DOHH2 (cell line): Measurements from ENCODE around the gene LIN37.

ENCODE experiments used
- H3F3A ChIP-seq: fragments of 200-600 bp; sonication (generic), shearing (Covaris generic); 2 replicates; pipeline ENCODE4 v1.6.0; 2016; ENCODE audit warnings: antibody characterized with exemption, mild to moderate bottlenecking; ENCODE audit not compliant: control insufficient read depth, insufficient read depth
- H3K27ac ChIP-seq: fragments of 200-600 bp; sonication (generic); 2 replicates; pipeline ENCODE4 v1.5.1; 2014; ENCODE audit warnings: low read depth, mild to moderate bottlenecking, low read length, moderate library complexity
- H3K27me3 ChIP-seq: fragments of 200-600 bp; sonication (generic); 2 replicates; pipeline ENCODE4 v1.6.1; 2014; ENCODE audit warnings: mild to moderate bottlenecking, low read length, mixed read lengths; ENCODE audit not compliant: control insufficient read depth
- H3K36me3 ChIP-seq: fragments of 200-600 bp; sonication (generic); 2 replicates; pipeline ENCODE4 v1.6.1; 2014; ENCODE audit warnings: mild to moderate bottlenecking, low read length, moderate library complexity, mixed read lengths; ENCODE audit not compliant: control insufficient read depth
- H3K4me1 ChIP-seq: fragments of 200-600 bp; sonication (generic); 2 replicates; pipeline ENCODE4 v1.6.1; 2014; ENCODE audit warnings: mild to moderate bottlenecking, low read length, mixed read lengths; ENCODE audit not compliant: control insufficient read depth
- H3K4me2 ChIP-seq: fragments of 200-600 bp; sonication (generic); 2 replicates; pipeline ENCODE4 v1.6.0; 2014; ENCODE audit warnings: mild to moderate bottlenecking, low read length, moderate library complexity
- H3K4me3 ChIP-seq: fragments of 200-600 bp; sonication (generic); 2 replicates; pipeline ENCODE4 v1.5.1; 2014; ENCODE audit warnings: mild to moderate bottlenecking, low read length, mixed read lengths
- H3K79me2 ChIP-seq: fragments of 200-600 bp; sonication (generic); 2 replicates; pipeline ENCODE4 v1.6.1; 2014; ENCODE audit warnings: mild to moderate bottlenecking, low read length, mixed read lengths; ENCODE audit not compliant: control insufficient read depth
- H3K9me2 ChIP-seq: fragments of 200-600 bp; sonication (generic); replicated peaks from 2 replicates; pipeline ENCODE4 v1.6.1; 2014; ENCODE audit warnings: mild to moderate bottlenecking, low read length, mixed read lengths; ENCODE audit not compliant: control insufficient read depth
- H3K9me3 ChIP-seq: fragments of 200-600 bp; sonication (generic); 2 replicates; pipeline ENCODE4 v1.6.1; 2014; ENCODE audit warnings: antibody characterized with exemption, low read length, mixed read lengths; ENCODE audit not compliant: control insufficient read depth, insufficient read depth
- H4K20me1 ChIP-seq: fragments of 200-600 bp; sonication (generic); 2 replicates; pipeline ENCODE4 v1.6.0; 2014; ENCODE audit warnings: low read depth, mild to moderate bottlenecking, antibody characterized with exemption, low read length, moderate library complexity; ENCODE audit not compliant: control insufficient read depth, insufficient read depth
- CTCF ChIP-seq: fragments of 200-600 bp; sonication (generic); IDR thresholded peaks from one replicate; pipeline ENCODE4 v1.5.1; 2014; ENCODE audit warnings: antibody characterized with exemption, mild to moderate bottlenecking, low read depth, low read length; ENCODE audit not compliant: poor library complexity, severe bottlenecking
- EZH2phosphoT487 ChIP-seq: fragments of 200-600 bp; sonication (generic); IDR thresholded peaks from 2 replicates; pipeline ENCODE4 v1.6.1; 2017; ENCODE audit warnings: borderline replicate concordance, mild to moderate bottlenecking, antibody characterized with exemption, low read length, moderate library complexity, mixed read lengths

LIN37 gene

GRCh38 chr19:35719402-35720162 lies 28.8 kb upstream of the LIN37 start:
- Histone ChIP-seq H3K4me2 (peak overlapping the region; percentile 90), H3K9me3 (no peaks in the 10 kb centered on the region), H4K20me1 (peaks cover 10% of the 10 kb centered on the region; the same call in 1 of the 2 replicates), H3K27ac (no peak overlapping the region), H3K9me2 (no peaks in the 10 kb centered on the region), H3K36me3 (peaks cover 46% of the 10 kb centered on the region), H3K4me1 (peaks cover 24% of the 10 kb centered on the region), H3K4me3 (peak overlapping the region; percentile 98), H3K79me2 (peaks cover 43% of the 10 kb centered on the region), H3K27me3 (no peaks in the 10 kb centered on the region), H3F3A (no peaks in the 10 kb centered on the region)
- TF ChIP-seq CTCF = no peak

DNA sequence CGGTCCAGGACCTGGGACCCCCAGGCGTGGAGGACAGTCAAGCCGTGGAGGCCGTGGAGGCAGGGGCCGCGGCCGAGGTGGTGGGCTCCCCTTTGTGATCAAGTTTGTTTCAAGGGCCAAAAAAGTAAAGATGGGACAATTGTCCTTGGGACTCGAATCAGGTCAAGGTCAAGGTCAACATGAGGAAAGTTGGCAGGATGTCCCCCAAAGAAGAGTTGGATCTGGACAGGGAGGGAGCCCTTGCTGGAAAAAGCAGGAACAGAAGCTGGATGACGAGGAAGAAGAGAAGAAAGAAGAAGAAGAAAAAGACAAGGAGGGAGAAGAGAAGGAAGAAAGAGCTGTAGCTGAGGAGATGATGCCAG lies 28.2 kb upstream of the LIN37 start:
- no peak overlapping the region for H3K27ac ChIP-seq
- H3K4me1 ChIP-seq = peaks cover 24% of the 10 kb centered on the region
- no peak overlapping the region for H3K4me2 ChIP-seq
- no peak overlapping the region for H3K4me3 ChIP-seq
- H3F3A ChIP-seq = no peaks in the 10 kb centered on the region
- no peaks in the 10 kb centered on the region for H3K9me3 ChIP-seq
- TF ChIP-seq CTCF = no peak
- no peak for TF ChIP-seq EZH2phosphoT487
- no peaks in the 10 kb centered on the region for H3K9me2 ChIP-seq
- H3K36me3 ChIP-seq = peaks cover 52% of the 10 kb centered on the region
- peaks cover 10% of the 10 kb centered on the region; the same call in 1 of the 2 replicates for H4K20me1 ChIP-seq
- H3K79me2 ChIP-seq = peaks cover 43% of the 10 kb centered on the region
- H3K27me3 ChIP-seq = no peaks in the 10 kb centered on the region

DNA sequence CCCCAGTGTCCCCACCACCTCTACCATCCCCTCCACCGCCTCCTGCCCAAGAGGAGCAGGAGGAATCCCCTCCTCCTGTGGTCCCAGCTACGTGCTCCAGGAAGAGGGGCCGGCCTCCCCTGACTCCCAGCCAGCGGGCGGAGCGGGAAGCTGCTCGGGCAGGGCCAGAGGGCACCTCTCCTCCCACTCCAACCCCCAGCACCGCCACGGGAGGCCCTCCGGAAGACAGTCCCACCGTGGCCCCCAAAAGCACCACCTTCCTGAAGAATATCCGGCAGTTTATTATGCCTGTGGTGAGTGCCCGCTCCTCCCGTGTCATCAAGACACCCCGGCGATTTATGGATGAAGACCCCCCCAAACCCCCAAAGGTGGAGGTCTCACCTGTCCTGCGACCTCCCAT lies 27.7 kb upstream of the LIN37 start:
- Histone ChIP-seq H3K4me1 (peaks cover 20% of the 10 kb centered on the region), H3K4me3 (no peak overlapping the region), H3K27ac (no peak overlapping the region), H3K27me3 (no peaks in the 10 kb centered on the region), H3F3A (no peaks in the 10 kb centered on the region), H3K4me2 (no peak overlapping the region), H3K9me3 (no peaks in the 10 kb centered on the region), H3K9me2 (no peaks in the 10 kb centered on the region), H3K36me3 (peaks cover 57% of the 10 kb centered on the region), H4K20me1 (peaks cover 10% of the 10 kb centered on the region; the same call in 1 of the 2 replicates), H3K79me2 (peaks cover 43% of the 10 kb centered on the region)
- no peak for TF ChIP-seq EZH2phosphoT487
- no peak for TF ChIP-seq CTCF
